Transverse colon (tissue), 4 donors: ENCODE results near the gene TYMP. TPM values are rescaled to one million over a fixed set of nuclear protein-coding genes. Genes with fewer than 3 reads are reported as not detected.

ENCODE experiments used
- DNase-seq: peaks from one replicate; pipeline ENCODE4 v3.0.0-alpha.2; 2019
- H3K27ac ChIP-seq, 4 donors: fragments of 200-600 bp; sonication (generic); 2 replicates each; pipeline ENCODE4 v1.5.1; 2016 to 2018; ENCODE audit warnings: inconsistent platforms in 4 of 4
- H3K27me3 ChIP-seq: fragments of 200-600 bp; sonication (generic); 2 replicates; pipeline ENCODE4 v1.5.1; 2017; ENCODE audit warnings: inconsistent platforms
- H3K36me3 ChIP-seq, 4 donors: fragments of 200-600 bp; sonication (generic); 2 replicates each; pipeline ENCODE4 v1.5.1; 2017 to 2019; ENCODE audit warnings: inconsistent platforms in 4 of 4
- H3K4me1 ChIP-seq, 4 donors: fragments of 200-600 bp; sonication (generic); 2 replicates each; pipeline ENCODE4 v1.5.1; 2017 to 2020; ENCODE audit warnings: inconsistent platforms in 4 of 4
- H3K4me3 ChIP-seq, 4 donors: fragments of 200-600 bp; sonication (generic); 1 replicate in 1 of 4; 2 replicates in 3 of 4; pipeline versions ENCODE4 v1.5.1 to v1.6.1; 2017 to 2019; ENCODE audit warnings: inconsistent platforms in 4 of 4
- H3K9me3 ChIP-seq, 2 donors: fragments of 200-600 bp; sonication (generic); 2 replicates each; pipeline ENCODE4 v1.5.1; 2017 to 2019; ENCODE audit warnings: inconsistent platforms in 2 of 2
- CTCF ChIP-seq, 5 experiments: fragments of 200-600 bp in 3 of 5; fragments of 450-650 bp in 2 of 5; sonication (generic) in 3 of 5; IDR thresholded peaks; 1 replicate in 2 of 5; 2 replicates in 3 of 5; pipeline ENCODE4 v1.5.1; 2016 to 2017; ENCODE audit warnings: antibody characterized with exemption in 5 of 5, inconsistent platforms in 3 of 5, mild to moderate bottlenecking in 2 of 5, moderate library complexity in 1 of 5
- EP300 ChIP-seq: sonication (generic); formaldehyde crosslinking; IDR thresholded peaks from one replicate; pipeline ENCODE4 v1.6.1; 2017; ENCODE audit warnings: antibody characterized with exemption, low read depth
- POLR2A ChIP-seq: fragments of 450-650 bp; IDR thresholded peaks from one replicate; pipeline ENCODE4 v1.6.1; 2016; ENCODE audit warnings: antibody characterized with exemption, mild to moderate bottlenecking, moderate library complexity
- POLR2AphosphoS5 ChIP-seq, 3 donors: sonication (generic); formaldehyde crosslinking; IDR thresholded peaks; one replicate each; pipeline ENCODE4 v1.6.1; 2016; ENCODE audit warnings: antibody characterized with exemption in 3 of 3
- WGBS, 2 donors: methylation state at CpG; one replicate each; pipeline ENCODE4 v1.1.5; 2018; ENCODE audit warnings: low coverage in 1 of 2; 5-methylcytosine and 5-hydroxymethylcytosine counted together
- in situ Hi-C, 4 donors: fragments of 200-750 bp; cut with MboI; loops; one replicate each; pipeline versions ENCODE4 v1.15.0 to v1.15.1; 2017; ENCODE audit warnings: low sequenced_read_pairs in 3 of 4, low pct_ligation_motif_present in 1 of 4, low pct_unique_long_range_greater_than_20kb in 1 of 4
- intact Hi-C: fragments of 100-400 bp; cut with DNase I; formaldehyde crosslinking; loops from one replicate; pipeline ENCODE4 v1.15.1; 2023; ENCODE audit warnings: low total_unique reads
- total RNA-seq, 4 donors: library from RNA; depleted of rRNA; stranded (reverse); fragments of >200 nt; gene quantifications; one replicate each; pipeline ENCODE4 v1.1.0, GENCODE V29; 2016

The TYMP gene
- total RNA-seq, 4 donors from 2014 or later = 27.5 to 60.7 (median 32.2) TPM

- no peaks in the 10 kb centered on the region for H3K9me3 ChIP-seq
- TF ChIP-seq POLR2A = no peak
- H3K4me3 ChIP-seq = no peak within 1 kb of the TSS
- H3K36me3 ChIP-seq = no peaks in the 10 kb centered on the region
- in situ Hi-C loops (no loop called here), intact Hi-C loops (no loop called here)
- no peak for DNase-seq
- H3K27me3 ChIP-seq = peaks cover 15% of the 10 kb centered on the region
- 80% methylated on average over 21 of the region's 23 CpGs; no CpG with 5 or more reads in 1 of the 2 donors for WGBS, 2 donors
- H3K27ac ChIP-seq = no peak within 1 kb of the TSS
- peaks cover 5 to 20% (median 16%) of the 10 kb centered on the region in 4 donors for H3K4me1 ChIP-seq
Measured at GRCh38 chr22:50486561-50487289, 43.1 kb downstream of the TYMP start, which contains the start of gene MIOX. Gene MIOX, plus strand, starts transcription at chr22:50486859. Its CDS starts 39 bp downstream, at chr22:50486898.

GRCh38 chr22:50485221-50486131 lies 44.3 kb downstream of the TYMP start:
- 63 to 68% methylated on average over 6 to 29 of the region's 29 CpGs for WGBS, 2 donors
- Histone ChIP-seq H3K4me1 (peaks cover 5 to 28% (median 23%) of the 10 kb centered on the region in 4 donors), H3K4me3 (no peak overlapping the region), H3K36me3 (no peaks in the 10 kb centered on the region), H3K27me3 (peaks cover 27% of the 10 kb centered on the region), H3K27ac (peak overlapping the region in 1 of 4 donors; percentile 63), H3K9me3 (no peaks in the 10 kb centered on the region)
- intact Hi-C loops = no loop called here
- DNase-seq = no peak
- TF ChIP-seq EP300 (no peak), POLR2A (no peak), CTCF (IDR thresholded peaks at IDR 0.05) (no peak), POLR2AphosphoS5 (IDR thresholded peaks at IDR 0.05) (no peak)
- in situ Hi-C loops = no loop called here

GRCh38 chr22:50483977-50484853 lies 45.6 kb downstream of the TYMP start:
- H3K4me3 ChIP-seq = no peak overlapping the region
- intact Hi-C loops = no loop called here

More at GRCh38 chr22:50483977-50484853, 45.6 kb downstream of the TYMP start:
- peak overlapping the region in 2 of 4 donors; percentile 41 to 63 for H3K27ac ChIP-seq
- TF ChIP-seq POLR2A (no peak), CTCF (IDR thresholded peaks at IDR 0.05) (peak in 1 of 5 experiments; percentile 10), POLR2AphosphoS5 (IDR thresholded peaks at IDR 0.05) (peak in 1 of 3 donors; percentile 18), EP300 (no peak)
- DNase-seq = peak; percentile 74
- peaks cover 40% of the 10 kb centered on the region for H3K27me3 ChIP-seq
- in situ Hi-C loops = no loop called here
- peaks cover 5 to 28% (median 23%) of the 10 kb centered on the region in 4 donors for H3K4me1 ChIP-seq
- H3K9me3 ChIP-seq = no peaks in the 10 kb centered on the region
- WGBS, 2 donors = 65% methylated on average over 26 of the region's 31 CpGs; no CpG with 5 or more reads in 1 of the 2 donors
- H3K36me3 ChIP-seq = no peaks in the 10 kb centered on the region
